ENCODE data around the gene NFASC. TPM values are rescaled to one million over a fixed set of nuclear protein-coding genes. Genes with fewer than 3 reads are reported as not detected.

The NFASC gene
- total RNA-seq, 1 donor: 36.9 TPM

GRCh38 chr1:204929487-204930154 is 59.0 kb downstream of the NFASC start:
- H3K4me2 ChIP-seq (ENCODE audit: insufficient read depth, low read length): no peak overlapping the region
- no peak overlapping the region for H3K27ac ChIP-seq (ENCODE audit: low read depth, low read length)
- H3K4me1 ChIP-seq (ENCODE audit: insufficient read depth, low read length): no peaks in the 10 kb centered on the region
- no peak overlapping the region for H3K4me3 ChIP-seq (ENCODE audit: insufficient read depth, low read length)
- no peaks in the 10 kb centered on the region for H3K79me2 ChIP-seq (ENCODE audit: insufficient read depth, low read length)
- H4K20me1 ChIP-seq (ENCODE audit: insufficient read depth, low read length): peaks cover 22% of the 10 kb centered on the region
- H3K9me3 ChIP-seq (ENCODE audit: low read depth, low read length): no peaks in the 10 kb centered on the region
- H3K27me3 ChIP-seq (ENCODE audit: insufficient read depth, low read length): no peaks in the 10 kb centered on the region
- no peak overlapping the region for H2AFZ ChIP-seq (ENCODE audit: low read length)
- no peak for TF ChIP-seq CTCF (IDR thresholded peaks at IDR 0.05; ENCODE audit: extremely low read depth, low read depth, low read length)
- H3K36me3 ChIP-seq (ENCODE audit: insufficient read depth, low read length): peaks cover 2% of the 10 kb centered on the region
- DNase-seq (ENCODE audit: insufficient read length, low spot score, missing footprints): no peak

GRCh38 chr1:204930155-204930523 is 59.5 kb downstream of the NFASC start:
- peaks cover 2% of the 10 kb centered on the region for H3K36me3 ChIP-seq (ENCODE audit: insufficient read depth, low read length)
- DNase-seq (ENCODE audit: insufficient read length, low spot score, missing footprints): no peak
- no peaks in the 10 kb centered on the region for H3K79me2 ChIP-seq (ENCODE audit: insufficient read depth, low read length)
- H3K4me3 ChIP-seq (ENCODE audit: insufficient read depth, low read length): no peak overlapping the region
- peaks cover 23% of the 10 kb centered on the region for H4K20me1 ChIP-seq (ENCODE audit: insufficient read depth, low read length)
- H3K27me3 ChIP-seq (ENCODE audit: insufficient read depth, low read length): no peaks in the 10 kb centered on the region
- no peak overlapping the region for H3K27ac ChIP-seq (ENCODE audit: low read depth, low read length)
- H3K4me1 ChIP-seq (ENCODE audit: insufficient read depth, low read length): no peaks in the 10 kb centered on the region
- TF ChIP-seq CTCF (IDR thresholded peaks at IDR 0.05; ENCODE audit: extremely low read depth, low read depth, low read length): no peak
- no peaks in the 10 kb centered on the region for H3K9me3 ChIP-seq (ENCODE audit: low read depth, low read length)
- H3K4me2 ChIP-seq (ENCODE audit: insufficient read depth, low read length): no peak overlapping the region
- no peak overlapping the region for H2AFZ ChIP-seq (ENCODE audit: low read length)

- Histone ChIP-seq H3K79me2 (ENCODE audit: insufficient read depth, low read length) (no peaks in the 10 kb centered on the region), H3K4me1 (ENCODE audit: insufficient read depth, low read length) (no peaks in the 10 kb centered on the region), H3K27me3 (ENCODE audit: insufficient read depth, low read length) (no peaks in the 10 kb centered on the region), H3K4me3 (ENCODE audit: insufficient read depth, low read length) (no peak overlapping the region), H3K36me3 (ENCODE audit: insufficient read depth, low read length) (peaks cover 2% of the 10 kb centered on the region), H4K20me1 (ENCODE audit: insufficient read depth, low read length) (peaks cover 24% of the 10 kb centered on the region), H3K27ac (ENCODE audit: low read depth, low read length) (no peak overlapping the region), H3K9me3 (ENCODE audit: low read depth, low read length) (no peaks in the 10 kb centered on the region), H2AFZ (ENCODE audit: low read length) (no peak overlapping the region), H3K4me2 (ENCODE audit: insufficient read depth, low read length) (no peak overlapping the region)
- no peak for TF ChIP-seq CTCF (IDR thresholded peaks at IDR 0.05; ENCODE audit: extremely low read depth, low read depth, low read length)
- no peak for DNase-seq (ENCODE audit: insufficient read length, low spot score, missing footprints)
Measured at GRCh38 chr1:204931313-204931712, 60.7 kb downstream of the NFASC start.

GRCh38 chr1:204931768-204932572 is 61.3 kb downstream of the NFASC start:
- H3K4me2 ChIP-seq (ENCODE audit: insufficient read depth, low read length): no peak overlapping the region
- H3K27me3 ChIP-seq (ENCODE audit: insufficient read depth, low read length): no peaks in the 10 kb centered on the region
- no peak overlapping the region for H3K27ac ChIP-seq (ENCODE audit: low read depth, low read length)
- H3K79me2 ChIP-seq (ENCODE audit: insufficient read depth, low read length): no peaks in the 10 kb centered on the region
- H4K20me1 ChIP-seq (ENCODE audit: insufficient read depth, low read length): peaks cover 30% of the 10 kb centered on the region
- DNase-seq (ENCODE audit: insufficient read length, low spot score, missing footprints): no peak
- TF ChIP-seq CTCF (IDR thresholded peaks at IDR 0.05; ENCODE audit: extremely low read depth, low read depth, low read length): no peak
- H2AFZ ChIP-seq (ENCODE audit: low read length): no peak overlapping the region
- no peaks in the 10 kb centered on the region for H3K9me3 ChIP-seq (ENCODE audit: low read depth, low read length)
- H3K4me1 ChIP-seq (ENCODE audit: insufficient read depth, low read length): no peaks in the 10 kb centered on the region
- H3K4me3 ChIP-seq (ENCODE audit: insufficient read depth, low read length): no peak overlapping the region
- peaks cover 2% of the 10 kb centered on the region for H3K36me3 ChIP-seq (ENCODE audit: insufficient read depth, low read length)

All from osteoblast (primary cell).